GM12878 (cell line): ENCODE measurements around the gene STK10. TPM values are rescaled to one million over a fixed set of nuclear protein-coding genes. Genes with fewer than 3 reads are reported as not detected.

Experiments
- ATAC-seq: fragments of 200-7000 bp; cut with Tn5 transposase; 3 replicates; pipeline ENCODE4 v1.9.1; 2020; ENCODE audit warnings: mild to moderate bottlenecking, moderate library complexity
- BruUV-seq: library from RNA; stranded (reverse); fragments of 400-500 nt; replicated peaks from 2 replicates; lab custom pipeline; 2021; lab: Mats Ljungman, UMichigan
- CTCF ChIA-PET: fragments of 300-600 bp; sonication (Branson Sonifier 250); formaldehyde crosslinking; extraction: SDS; loops from one replicate; lab custom pipeline; 2021; ENCODE audit warnings: inconsistent platforms; lab: Yijun Ruan, JAX
- POLR2A ChIA-PET: fragments of 350-600 bp; formaldehyde crosslinking; extraction: SDS; loops from one replicate; lab custom pipeline; 2021; ENCODE audit warnings: inconsistent platforms; lab: Charles Lee
- RAD21 ChIA-PET: fragments of 300-600 bp; sonication (Branson Sonifier 250); formaldehyde crosslinking; loops from one replicate; lab custom pipeline; 2023; ENCODE audit warnings: antibody characterized with exemption; ENCODE audit not compliant: unreplicated experiment; lab: Charles Lee
- SMC1A ChIA-PET: fragments of 300-600 bp; sonication (Branson Sonifier 250); formaldehyde crosslinking; loops from one replicate; lab custom pipeline; 2023; ENCODE audit not compliant: unreplicated experiment, uncharacterized antibody; lab: Charles Lee
- DNase-seq: peaks from one replicate; pipeline ENCODE4 v3.0.0-alpha.2; 2011; ENCODE audit warnings: low read depth, low spot score
- FAIRE-seq: peaks from 3 replicates; lab custom pipeline; 2011; peaks lifted over from hg19 to GRCh38; lab: Jason Lieb, UNC
- H2AFZ ChIP-seq: 2 replicates; pipeline ENCODE4 v1.6.0; 2011; ENCODE audit warnings: low read depth, low read length, control low read depth; ENCODE audit not compliant: control insufficient read depth
- H3K27ac ChIP-seq: 2 replicates; pipeline ENCODE4 v1.5.1; 2011; ENCODE audit warnings: control low read depth; ENCODE audit not compliant: control insufficient read depth, insufficient read depth
- H3K27me3 ChIP-seq, 2 experiments: replicated peaks in 1 of 2; 2 replicates each; pipeline versions ENCODE4 v1.6.0 to v1.6.1; 2011; ENCODE audit warnings: low read length in 1 of 2; ENCODE audit not compliant: control insufficient read depth in 2 of 2, insufficient read depth in 2 of 2
- H3K36me3 ChIP-seq, 2 experiments: 2 replicates each; pipeline ENCODE4 v1.5.1; 2011; ENCODE audit warnings: low read length in 1 of 2; ENCODE audit not compliant: control insufficient read depth in 2 of 2, insufficient read depth in 2 of 2
- H3K4me1 ChIP-seq: 2 replicates; pipeline ENCODE4 v1.6.1; 2011; ENCODE audit warnings: mild to moderate bottlenecking, low read length, moderate library complexity, mixed read lengths; ENCODE audit not compliant: control insufficient read depth, insufficient read depth
- H3K4me2 ChIP-seq: 2 replicates; pipeline ENCODE4 v1.6.0; 2011; ENCODE audit warnings: control low read depth; ENCODE audit not compliant: control insufficient read depth, insufficient read depth
- H3K4me3 ChIP-seq: fragments of 200-600 bp; sonication (generic); 2 replicates; pipeline ENCODE4 v1.5.1; 2016
- H3K79me2 ChIP-seq: 2 replicates; pipeline ENCODE4 v1.6.0; 2011; ENCODE audit warnings: low read length; ENCODE audit not compliant: control insufficient read depth, insufficient read depth
- H3K9ac ChIP-seq: 2 replicates; pipeline ENCODE4 v1.8.0; 2011; ENCODE audit warnings: low read length, control low read depth, mixed read lengths; ENCODE audit not compliant: control insufficient read depth, insufficient read depth
- H3K9me3 ChIP-seq: replicated peaks from 3 replicates; pipeline ENCODE4 v1.5.1; 2011; ENCODE audit warnings: mild to moderate bottlenecking, low read length; ENCODE audit not compliant: control insufficient read depth, insufficient read depth
- H4K20me1 ChIP-seq: 2 replicates; pipeline ENCODE4 v1.6.0; 2011; ENCODE audit not compliant: control insufficient read depth, insufficient read depth
- EZH2 ChIP-seq: IDR thresholded peaks from 2 replicates; pipeline ENCODE4 v1.6.1; 2012; ENCODE audit warnings: low read depth, mild to moderate bottlenecking, control low read depth, inconsistent platforms, low read length, borderline replicate concordance; ENCODE audit not compliant: control insufficient read depth
- GABPA ChIP-seq: IDR thresholded peaks from 2 replicates; pipeline ENCODE4 v1.6.1; 2014; ENCODE audit warnings: antibody characterized with exemption, low read depth, mild to moderate bottlenecking, inconsistent platforms
- HDGF ChIP-seq: fragments of 450-650 bp; IDR thresholded peaks from 2 replicates; pipeline ENCODE4 v1.6.1; 2016; ENCODE audit warnings: antibody characterized with exemption
- POLR2A ChIP-seq: IDR thresholded peaks from 2 replicates; pipeline ENCODE4 v1.6.1; 2011; ENCODE audit warnings: low read depth, mild to moderate bottlenecking, low read length
- WGBS: methylation state at CpG from one replicate; pipeline ENCODE4 v1.1.6; 2016; ENCODE audit warnings: low lambda C conversion rate; ENCODE audit not compliant: insufficient replicate concordance, insufficient coverage; ENCODE audit errors: missing lambda C conversion rate; 5-methylcytosine and 5-hydroxymethylcytosine counted together
- in situ Hi-C: fragments of 300-500 bp; cut with MboI; formaldehyde crosslinking; loops from 9 replicates; pipeline ENCODE4 v1.14.3; 2018; ENCODE audit warnings: mixed read lengths
- intact Hi-C: fragments of 100-400 bp; cut with micrococcal nuclease; formaldehyde crosslinking; loops from one replicate; pipeline ENCODE4 v1.14.2; 2022; ENCODE audit not compliant: unreplicated experiment
- polyA plus RNA-seq, 11 experiments: library from polyadenylated mRNA; depleted of rRNA in 4 of 11; unstranded in 6 of 11; stranded (reverse) in 5 of 11; fragments of >200 nt; fragmentation: Nextera tagmentation in 4 of 11; fragmentation: Illumina TruSeq in 1 of 11; extraction: Ambion mirVana in 4 of 11; extraction: Trizol in 1 of 11; gene quantifications; 1 replicate in 1 of 11; 2 replicates in 10 of 11; pipeline versions ENCODE4 v1.2.1 to v1.2.3, GENCODE V29; 2011 to 2016; ENCODE audit warnings: inconsistent platforms in 2 of 11, missing spikeins in 2 of 11, low read depth in 1 of 11
- total RNA-seq, 4 experiments: library from RNA; depleted of rRNA in 3 of 4; stranded (reverse); fragments of >200 nt in 3 of 4; fragmentation: Illumina TruSeq in 1 of 4; extraction: Trizol in 1 of 4; gene quantifications; 2 replicates each; pipeline versions ENCODE4 v1.2.1 to v1.2.3, GENCODE V29; 2013 to 2021
- TF ChIP-seq, protein P1 (sequence below), 3 experiments: IDR thresholded peaks in 2 of 3; conservative IDR thresholded peaks in 1 of 3; 2 replicates each; pipeline ENCODE4 v1.5.1; 2011; ENCODE audit warnings: low read depth in 3 of 3, low read length in 3 of 3, mild to moderate bottlenecking in 3 of 3, control low read depth in 2 of 3, moderate library complexity in 2 of 3, inconsistent platforms in 1 of 3, mixed read lengths in 1 of 3; ENCODE audit not compliant: control insufficient read depth in 2 of 3, insufficient read depth in 1 of 3; ENCODE audit errors: extremely low read depth in 1 of 3
- TF ChIP-seq, protein P2 (sequence below): fragments of 450-650 bp; IDR thresholded peaks from 2 replicates; pipeline ENCODE4 v1.6.1; 2018; ENCODE audit warnings: borderline replicate concordance, mild to moderate bottlenecking; ENCODE audit not compliant: partially characterized antibody
- TF ChIP-seq, protein P3 (sequence below): fragments of 450-650 bp; IDR thresholded peaks from 2 replicates; pipeline ENCODE4 v1.6.1; 2017; ENCODE audit warnings: low read depth, mild to moderate bottlenecking, moderate library complexity

Gene STK10
- total and polyA plus RNA-seq, 10 of the 15 experiments (the other 5 are each of a cell fraction or from before 2014, with no cell fraction given): 14.2 to 96.4 (median 50.6) TPM

DNA sequence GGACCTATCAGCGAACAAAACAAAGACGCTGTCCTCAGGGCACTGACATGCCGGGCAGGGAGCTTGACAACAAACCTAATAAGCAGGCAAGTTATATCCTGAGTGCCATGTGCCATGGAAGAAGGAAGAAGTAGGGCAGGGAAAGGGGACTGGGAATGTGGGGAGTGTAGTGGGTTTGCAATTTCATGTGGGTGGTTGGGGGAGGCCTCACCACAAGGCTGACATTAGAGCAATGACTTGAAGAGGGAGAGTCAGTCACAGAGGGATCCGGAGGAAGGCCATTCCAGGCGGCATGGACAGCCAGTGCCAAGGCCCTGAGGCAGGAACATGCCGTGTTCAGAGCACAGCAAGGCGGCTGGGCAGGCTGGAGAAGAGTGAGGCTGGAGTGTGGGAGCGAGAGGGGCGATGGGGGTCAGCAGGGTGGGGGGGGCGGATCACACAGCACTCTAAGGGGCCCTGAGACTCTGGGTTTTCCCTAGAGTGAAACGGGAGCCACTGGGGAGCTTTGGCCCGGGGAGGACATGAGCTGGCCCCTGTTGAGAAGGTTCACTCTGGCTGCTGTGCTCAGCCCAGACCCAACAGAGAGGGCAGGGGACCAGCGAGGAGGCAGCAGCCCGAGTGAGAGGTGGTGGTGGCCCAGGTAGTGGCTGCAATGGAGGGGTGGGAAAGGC is 86.3 kb downstream of the STK10 start:
- no peak for FAIRE-seq
- peaks cover 45 to 51% of the 10 kb centered on the region in 2 experiments for H3K36me3 ChIP-seq
- in situ Hi-C loops (no loop called here), intact Hi-C loops (loop anchor here (10.0 kb wide), 1 partner anchor 593 kb away; no protein-coding TSS in a partner anchor)
- ATAC-seq: no peak
- DNase-seq: no peak
- ChIA-PET RAD21 (no interaction called here), POLR2A (no interaction called here), SMC1A (interaction anchor here (0.6 kb wide), 1 partner anchor 139 kb away, joined by 3 read pairs; no protein-coding TSS in a partner anchor), CTCF (no interaction called here)
- no peaks in the 10 kb centered on the region for H3K9me3 ChIP-seq
- WGBS: 93% methylated on average over 14 of the region's 14 CpGs
- no peak overlapping the region for H3K27ac ChIP-seq
- H3K27me3 ChIP-seq: no peaks in the 10 kb centered on the region
- no peaks in the 10 kb centered on the region for H4K20me1 ChIP-seq
- H3K79me2 ChIP-seq: peaks cover 3% of the 10 kb centered on the region
- H2AFZ ChIP-seq: no peak overlapping the region
- H3K9ac ChIP-seq: no peak overlapping the region
- H3K4me1 ChIP-seq: no peaks in the 10 kb centered on the region
- TF ChIP-seq, protein P1, sequence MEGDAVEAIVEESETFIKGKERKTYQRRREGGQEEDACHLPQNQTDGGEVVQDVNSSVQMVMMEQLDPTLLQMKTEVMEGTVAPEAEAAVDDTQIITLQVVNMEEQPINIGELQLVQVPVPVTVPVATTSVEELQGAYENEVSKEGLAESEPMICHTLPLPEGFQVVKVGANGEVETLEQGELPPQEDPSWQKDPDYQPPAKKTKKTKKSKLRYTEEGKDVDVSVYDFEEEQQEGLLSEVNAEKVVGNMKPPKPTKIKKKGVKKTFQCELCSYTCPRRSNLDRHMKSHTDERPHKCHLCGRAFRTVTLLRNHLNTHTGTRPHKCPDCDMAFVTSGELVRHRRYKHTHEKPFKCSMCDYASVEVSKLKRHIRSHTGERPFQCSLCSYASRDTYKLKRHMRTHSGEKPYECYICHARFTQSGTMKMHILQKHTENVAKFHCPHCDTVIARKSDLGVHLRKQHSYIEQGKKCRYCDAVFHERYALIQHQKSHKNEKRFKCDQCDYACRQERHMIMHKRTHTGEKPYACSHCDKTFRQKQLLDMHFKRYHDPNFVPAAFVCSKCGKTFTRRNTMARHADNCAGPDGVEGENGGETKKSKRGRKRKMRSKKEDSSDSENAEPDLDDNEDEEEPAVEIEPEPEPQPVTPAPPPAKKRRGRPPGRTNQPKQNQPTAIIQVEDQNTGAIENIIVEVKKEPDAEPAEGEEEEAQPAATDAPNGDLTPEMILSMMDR (IDR thresholded peaks at IDR 0.05 in 2 of 3, conservative IDR thresholded peaks at IDR 0.05 in 1 of 3; ENCODE audit: control insufficient read depth in 2 of 3, extremely low read depth in 1 of 3, insufficient read depth in 1 of 3, low read depth in 3 of 3, low read length in 3 of 3): no peak
- TF ChIP-seq POLR2A: 0 out of 2 replicates have a peak, but pooled peaks have one; percentile 9
- H3K4me2 ChIP-seq: no peak overlapping the region
- H3K4me3 ChIP-seq: no peak overlapping the region
- BruUV-seq: no TSS peak

DNA sequence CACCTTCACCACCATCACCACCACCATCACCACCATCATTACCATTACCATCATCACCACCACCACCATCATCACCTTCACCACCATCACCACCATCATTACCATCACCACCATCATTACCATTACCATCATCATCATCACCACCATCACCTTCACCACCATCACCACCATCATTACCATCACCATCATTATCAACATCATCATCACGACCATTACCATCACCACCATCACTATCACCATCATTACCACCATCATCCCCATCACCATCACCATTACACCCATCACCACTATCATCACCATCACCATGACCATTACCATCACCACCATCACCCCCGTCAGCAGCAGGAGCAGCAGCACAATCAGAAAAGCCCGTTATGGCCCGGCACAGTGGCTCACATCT is 89.1 kb downstream of the STK10 start:
- ATAC-seq (no peak), DNase-seq (no peak), FAIRE-seq (peak; percentile 62)
- intact Hi-C loops (no loop called here), in situ Hi-C loops (no loop called here)
- Histone ChIP-seq H3K9me3 (no peaks in the 10 kb centered on the region), H3K79me2 (no peaks in the 10 kb centered on the region), H3K27ac (no peak overlapping the region), H4K20me1 (no peaks in the 10 kb centered on the region), H3K4me1 (no peaks in the 10 kb centered on the region), H3K27me3 (no peaks in the 10 kb centered on the region), H2AFZ (no peak overlapping the region), H3K4me3 (no peak overlapping the region), H3K4me2 (no peak overlapping the region), H3K9ac (no peak overlapping the region), H3K36me3 (peaks cover 29 to 52% of the 10 kb centered on the region in 2 experiments)
- ChIA-PET CTCF (no interaction called here), RAD21 (no interaction called here), SMC1A (no interaction called here), POLR2A (no interaction called here)
- BruUV-seq: no TSS peak
- TF ChIP-seq HDGF: peak; percentile 64; the same call in 1 of the 2 replicates
- TF ChIP-seq EZH2: no peak
- TF ChIP-seq, protein P2, sequence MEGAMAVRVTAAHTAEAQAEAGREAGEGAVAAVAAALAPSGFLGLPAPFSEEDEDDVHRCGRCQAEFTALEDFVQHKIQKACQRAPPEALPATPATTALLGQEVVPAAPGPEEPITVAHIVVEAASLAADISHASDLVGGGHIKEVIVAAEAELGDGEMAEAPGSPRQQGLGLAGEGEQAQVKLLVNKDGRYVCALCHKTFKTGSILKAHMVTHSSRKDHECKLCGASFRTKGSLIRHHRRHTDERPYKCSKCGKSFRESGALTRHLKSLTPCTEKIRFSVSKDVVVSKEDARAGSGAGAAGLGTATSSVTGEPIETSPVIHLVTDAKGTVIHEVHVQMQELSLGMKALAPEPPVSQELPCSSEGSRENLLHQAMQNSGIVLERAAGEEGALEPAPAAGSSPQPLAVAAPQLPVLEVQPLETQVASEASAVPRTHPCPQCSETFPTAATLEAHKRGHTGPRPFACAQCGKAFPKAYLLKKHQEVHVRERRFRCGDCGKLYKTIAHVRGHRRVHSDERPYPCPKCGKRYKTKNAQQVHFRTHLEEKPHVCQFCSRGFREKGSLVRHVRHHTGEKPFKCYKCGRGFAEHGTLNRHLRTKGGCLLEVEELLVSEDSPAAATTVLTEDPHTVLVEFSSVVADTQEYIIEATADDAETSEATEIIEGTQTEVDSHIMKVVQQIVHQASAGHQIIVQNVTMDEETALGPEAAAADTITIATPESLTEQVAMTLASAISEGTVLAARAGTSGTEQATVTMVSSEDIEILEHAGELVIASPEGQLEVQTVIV: peak; percentile 12
- TF ChIP-seq, protein P3, sequence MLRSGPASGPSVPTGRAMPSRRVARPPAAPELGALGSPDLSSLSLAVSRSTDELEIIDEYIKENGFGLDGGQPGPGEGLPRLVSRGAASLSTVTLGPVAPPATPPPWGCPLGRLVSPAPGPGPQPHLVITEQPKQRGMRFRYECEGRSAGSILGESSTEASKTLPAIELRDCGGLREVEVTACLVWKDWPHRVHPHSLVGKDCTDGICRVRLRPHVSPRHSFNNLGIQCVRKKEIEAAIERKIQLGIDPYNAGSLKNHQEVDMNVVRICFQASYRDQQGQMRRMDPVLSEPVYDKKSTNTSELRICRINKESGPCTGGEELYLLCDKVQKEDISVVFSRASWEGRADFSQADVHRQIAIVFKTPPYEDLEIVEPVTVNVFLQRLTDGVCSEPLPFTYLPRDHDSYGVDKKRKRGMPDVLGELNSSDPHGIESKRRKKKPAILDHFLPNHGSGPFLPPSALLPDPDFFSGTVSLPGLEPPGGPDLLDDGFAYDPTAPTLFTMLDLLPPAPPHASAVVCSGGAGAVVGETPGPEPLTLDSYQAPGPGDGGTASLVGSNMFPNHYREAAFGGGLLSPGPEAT: no peak
- TF ChIP-seq GABPA: no peak
- 97% methylated on average over 4 of the region's 4 CpGs for WGBS
